HG03135 (cell line): Measurements from ENCODE around the gene ADCYAP1.

Experiments used
- ATAC-seq: cut with Tn5 transposase; IDR thresholded peaks from one replicate; pipeline ENCODE4 v1.9.1; 2021; ENCODE audit warnings: mild to moderate bottlenecking, moderate library complexity; ENCODE audit not compliant: unreplicated experiment

The ADCYAP1 gene

DNA sequence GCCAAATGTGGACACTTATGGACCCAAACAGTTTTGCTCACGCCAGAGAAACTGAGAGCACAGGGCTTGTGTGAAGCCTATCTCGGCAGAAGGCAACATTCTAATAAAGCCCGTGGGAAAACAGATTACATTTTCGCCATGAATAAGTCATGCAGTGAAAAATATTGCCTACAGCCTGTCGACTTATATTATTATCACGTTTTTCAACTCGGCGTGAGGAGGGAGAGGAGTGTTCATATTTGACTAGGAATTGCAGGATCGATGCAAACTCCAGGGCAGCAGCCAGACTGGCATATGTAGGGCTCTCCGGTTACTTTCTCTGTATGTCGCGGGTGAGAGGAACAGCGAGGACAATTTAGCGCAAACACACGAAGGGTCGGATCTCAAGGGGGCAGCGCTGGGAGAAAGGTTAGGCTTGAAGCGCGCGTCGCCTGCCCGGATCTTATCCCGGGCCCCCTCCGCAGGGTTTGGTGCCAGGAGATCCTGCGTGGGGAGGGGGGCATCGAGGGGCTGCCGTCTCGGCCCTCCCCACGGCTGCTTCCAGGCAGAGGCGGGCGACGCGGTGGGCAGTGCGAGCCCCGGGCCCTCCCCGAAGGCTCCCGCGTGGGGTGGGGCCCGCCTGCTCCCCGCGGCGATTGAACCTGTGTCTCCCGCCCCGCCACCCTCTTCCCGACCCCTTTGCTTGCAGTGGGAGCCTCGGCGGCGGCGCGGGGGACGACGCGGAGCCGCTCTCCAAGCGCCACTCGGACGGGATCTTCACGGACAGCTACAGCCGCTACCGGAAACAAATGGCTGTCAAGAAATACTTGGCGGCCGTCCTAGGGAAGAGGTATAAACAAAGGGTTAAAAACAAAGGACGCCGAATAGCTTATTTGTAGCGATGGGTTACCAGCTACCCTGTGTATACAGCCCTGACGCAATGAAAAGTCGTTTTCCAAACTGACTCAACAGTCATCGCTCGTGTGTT is 4.4 kb downstream of the ADCYAP1 start:
- ATAC-seq: no peak

DNA sequence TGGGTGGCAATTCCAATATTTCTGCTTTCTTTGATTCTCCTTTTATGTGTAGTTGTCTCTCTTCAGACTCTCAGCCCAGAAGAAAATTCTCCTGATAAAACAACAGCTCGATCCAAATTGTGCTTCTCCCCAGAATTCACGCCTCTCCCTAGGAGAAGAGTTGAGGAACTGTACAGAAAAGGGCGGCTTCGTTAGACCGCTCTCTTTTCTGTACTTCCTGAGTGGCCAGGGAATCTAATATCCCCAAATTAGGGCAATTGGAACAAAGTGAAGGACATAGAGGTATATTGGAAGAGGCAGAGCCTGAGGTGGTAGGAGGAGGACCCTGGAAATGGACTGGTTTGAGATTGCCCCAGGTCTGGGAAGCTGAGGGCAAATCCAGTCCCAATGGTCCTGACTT is 5.6 kb downstream of the ADCYAP1 start:
- no peak for ATAC-seq

DNA sequence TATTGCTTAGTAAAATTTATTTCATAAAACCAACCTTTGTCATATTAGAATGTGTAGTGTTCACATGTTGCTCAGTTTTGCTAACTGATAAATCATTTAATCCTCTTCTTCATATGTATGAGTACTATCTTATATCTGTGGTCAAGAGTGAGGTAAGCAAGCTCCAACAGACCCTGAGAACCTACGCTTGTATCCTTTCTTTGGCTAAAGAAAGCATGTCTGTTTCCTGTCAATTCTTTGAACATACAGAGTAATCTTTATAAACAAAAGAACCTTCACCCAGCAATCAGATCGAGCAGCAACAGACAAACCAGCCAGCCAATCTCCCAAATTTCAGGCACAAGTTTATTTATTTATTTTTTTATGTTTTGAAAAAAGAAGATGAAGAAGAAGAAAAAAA is 6.4 kb downstream of the ADCYAP1 start:
- no peak for ATAC-seq

DNA sequence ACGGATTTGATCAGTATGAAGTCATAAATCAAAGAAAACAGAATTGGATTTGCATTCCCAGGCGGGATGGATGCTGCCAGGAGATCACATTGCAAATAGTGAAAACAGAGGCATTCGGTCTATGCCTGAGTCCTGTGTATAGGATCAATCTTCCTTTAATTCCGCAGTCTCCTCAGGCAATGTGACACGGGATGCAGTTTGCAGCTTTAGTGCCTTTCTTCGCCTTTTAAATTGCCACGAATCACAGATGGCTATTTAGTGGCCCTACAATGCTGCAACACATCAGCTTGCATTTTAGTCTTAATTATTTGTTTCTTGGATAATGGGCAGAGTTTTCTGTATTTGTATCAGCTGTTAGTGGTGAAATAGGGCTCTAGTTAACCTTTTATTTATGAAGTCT is 6.8 kb downstream of the ADCYAP1 start:
- no peak for ATAC-seq

DNA sequence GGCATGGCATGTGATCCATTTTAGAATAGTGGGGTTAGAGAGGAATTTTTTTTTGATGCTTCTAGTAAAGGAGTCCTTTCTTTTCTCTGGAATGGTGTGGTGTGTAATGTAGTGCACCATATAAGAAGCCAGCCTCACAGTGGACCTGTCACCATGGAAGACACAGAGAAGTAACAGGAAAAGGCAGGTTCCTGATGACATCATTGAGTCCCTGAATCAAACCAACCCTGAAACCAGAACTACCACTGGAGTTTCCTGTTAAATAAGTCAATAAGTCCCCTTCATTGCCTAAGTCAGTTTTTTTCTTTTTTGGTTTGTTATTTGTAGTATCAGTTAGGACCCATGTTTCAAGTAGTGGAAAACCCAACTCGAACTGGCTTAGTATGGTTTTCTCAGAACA is 11.9 kb downstream of the ADCYAP1 start:
- no peak for ATAC-seq

DNA sequence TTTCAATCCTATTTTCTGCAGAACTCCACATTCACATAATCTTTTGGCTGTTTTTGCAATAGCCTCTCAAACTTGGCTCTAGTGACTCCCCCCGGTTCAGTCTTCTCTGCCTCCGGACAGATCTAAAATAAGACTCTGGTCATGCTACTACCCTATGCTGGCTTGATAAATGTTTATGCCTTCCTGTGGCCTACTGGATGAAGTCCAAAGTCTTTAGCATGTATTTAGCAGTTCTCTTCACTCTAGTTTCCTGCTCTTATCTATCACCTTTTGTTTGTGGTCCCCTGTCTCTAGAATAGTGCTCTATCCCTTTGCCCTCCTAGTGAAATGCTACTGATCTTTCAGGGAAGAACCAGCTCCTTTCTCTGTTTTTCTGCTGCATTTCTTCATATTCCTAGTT is 14.4 kb downstream of the ADCYAP1 start:
- no peak for ATAC-seq

DNA sequence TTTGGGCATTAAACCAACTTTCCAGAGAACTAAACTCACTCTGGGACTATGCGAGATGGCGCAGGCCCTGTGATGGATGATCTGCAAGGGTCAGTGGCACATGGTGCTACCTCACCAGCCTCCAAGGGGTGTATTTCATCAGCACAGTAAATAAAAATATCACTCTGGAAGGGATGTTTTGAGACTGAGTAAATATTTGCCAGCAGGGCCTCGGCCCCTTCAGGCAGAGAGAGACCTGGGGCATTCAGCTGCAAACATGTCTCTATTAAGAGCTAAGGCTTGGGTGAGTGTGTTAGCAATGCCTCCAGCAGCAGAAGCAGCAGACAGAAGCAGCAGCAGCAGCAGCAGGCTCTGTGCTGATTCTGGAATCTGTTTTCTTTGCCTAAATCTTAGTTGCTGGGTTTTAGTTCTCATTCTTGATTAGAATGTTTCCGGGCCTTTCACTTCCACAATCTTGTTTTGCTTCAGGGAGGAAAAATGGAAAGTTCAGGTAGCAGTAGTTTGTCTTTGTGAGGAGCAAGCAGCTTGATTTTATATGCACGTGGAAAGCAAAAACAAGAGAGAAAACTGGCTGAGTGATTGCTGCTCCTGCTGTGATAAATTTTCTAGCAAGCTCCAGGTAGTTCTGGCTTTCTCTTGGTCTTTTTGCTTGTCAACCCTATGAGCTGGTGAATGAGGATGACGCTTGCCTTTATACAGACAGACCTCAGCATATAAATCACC is 18.6 kb downstream of the ADCYAP1 start:
- ATAC-seq: no peak

DNA sequence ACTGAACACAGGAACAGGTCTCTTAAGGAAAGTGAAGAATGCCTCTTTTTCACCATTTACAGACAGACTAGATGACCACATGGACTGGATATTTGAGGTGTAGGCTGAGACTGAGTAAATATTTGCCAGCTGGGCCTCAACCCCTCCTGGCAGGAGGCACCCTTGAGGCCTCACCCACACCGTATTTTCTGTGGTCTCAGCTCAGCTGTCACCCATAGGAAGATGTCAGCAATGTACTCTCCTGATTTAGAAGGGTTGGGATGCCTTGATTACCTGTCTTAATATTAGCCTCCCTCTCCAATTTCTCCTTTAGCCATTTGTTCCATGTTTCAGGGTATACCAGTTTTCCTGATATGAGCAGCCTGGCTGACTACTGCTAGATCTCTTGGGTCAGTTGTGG is 20.3 kb downstream of the ADCYAP1 start:
- ATAC-seq: no peak

DNA sequence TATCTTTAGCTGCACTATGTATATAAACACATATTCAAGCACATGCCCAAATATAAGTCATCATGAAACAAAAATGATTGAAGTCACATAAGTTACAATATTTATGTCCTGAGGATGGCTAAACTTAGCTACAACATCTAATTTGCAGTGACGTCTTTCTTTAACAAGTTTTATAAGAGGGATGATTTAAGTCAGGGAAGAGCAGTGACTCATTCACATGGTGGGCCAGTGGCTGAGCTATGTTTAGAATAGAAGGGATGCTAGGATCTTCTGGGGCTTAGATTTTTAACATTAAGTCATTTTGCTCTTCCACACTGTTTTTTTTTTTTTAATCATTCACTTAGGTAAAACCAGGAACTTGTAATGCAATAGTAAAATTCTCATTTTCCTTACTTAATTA is 22.3 kb downstream of the ADCYAP1 start:
- ATAC-seq: no peak

DNA sequence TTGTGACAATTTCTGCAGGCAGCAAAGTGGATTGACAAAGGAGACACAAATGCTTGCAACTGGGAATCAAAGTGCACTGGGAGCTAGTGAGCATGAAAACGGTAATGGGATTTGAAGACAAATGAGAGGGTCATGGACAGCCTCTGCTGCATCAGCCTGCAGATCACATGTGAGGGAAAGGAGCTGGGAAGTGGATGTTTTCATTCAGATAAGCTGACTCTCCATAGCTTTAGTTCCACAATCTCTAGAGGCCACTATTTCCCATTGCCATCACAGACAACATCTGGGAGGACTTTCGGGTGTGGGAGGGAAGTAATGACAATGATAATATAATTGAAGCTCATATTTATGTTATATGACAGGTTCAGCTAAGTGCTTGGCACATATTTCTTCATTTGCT is 28.4 kb downstream of the ADCYAP1 start:
- no peak for ATAC-seq

DNA sequence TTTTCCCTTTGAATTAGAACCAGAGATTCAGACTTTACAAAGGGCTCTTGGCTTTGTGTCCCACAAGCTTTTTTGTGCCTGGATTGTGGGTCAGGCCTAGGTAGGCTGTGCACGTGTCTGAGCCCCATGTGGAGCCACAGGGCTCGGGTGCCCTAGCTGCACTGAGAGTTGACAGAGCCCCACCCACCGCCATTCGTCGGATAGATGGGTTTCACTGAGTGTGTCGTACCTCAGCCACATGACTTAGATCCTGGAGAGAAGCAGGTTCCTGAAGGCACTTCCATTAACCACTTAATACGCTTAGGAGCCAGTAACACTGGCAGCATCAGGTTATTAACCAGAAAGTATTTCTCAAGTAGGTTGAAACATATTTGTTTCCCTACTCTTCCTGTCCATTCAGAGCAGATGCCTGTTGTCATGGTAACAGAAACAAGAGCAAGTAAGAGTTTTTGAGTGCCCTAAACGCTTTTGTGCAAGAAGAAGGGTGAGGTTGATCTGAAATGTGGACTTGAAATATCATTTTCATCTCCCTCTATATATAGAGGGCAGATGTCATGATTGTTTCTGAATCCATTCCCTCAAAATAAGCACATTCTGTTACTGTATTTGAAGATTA is 30.0 kb downstream of the ADCYAP1 start:
- no peak for ATAC-seq

DNA sequence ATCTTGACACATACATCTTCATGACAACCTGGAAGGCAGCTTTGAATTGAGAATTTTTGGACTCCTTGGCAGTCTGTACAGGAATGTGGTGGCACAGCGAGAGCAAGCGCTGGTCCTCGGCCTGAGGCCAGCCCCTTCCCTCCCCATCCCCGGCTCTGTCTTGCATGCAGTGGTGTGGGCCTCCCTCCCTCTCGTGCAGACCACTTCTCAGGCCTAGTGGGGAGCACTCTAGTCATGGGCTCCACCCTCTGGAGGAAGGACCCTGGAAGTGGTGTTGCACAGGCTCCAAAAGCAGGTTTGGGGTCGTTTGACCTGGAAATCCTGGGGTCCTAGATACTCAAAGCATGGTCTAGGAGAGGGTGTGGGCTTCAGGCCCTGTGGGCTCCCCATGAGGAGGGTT is 32.3 kb downstream of the ADCYAP1 start:
- ATAC-seq: no peak

DNA sequence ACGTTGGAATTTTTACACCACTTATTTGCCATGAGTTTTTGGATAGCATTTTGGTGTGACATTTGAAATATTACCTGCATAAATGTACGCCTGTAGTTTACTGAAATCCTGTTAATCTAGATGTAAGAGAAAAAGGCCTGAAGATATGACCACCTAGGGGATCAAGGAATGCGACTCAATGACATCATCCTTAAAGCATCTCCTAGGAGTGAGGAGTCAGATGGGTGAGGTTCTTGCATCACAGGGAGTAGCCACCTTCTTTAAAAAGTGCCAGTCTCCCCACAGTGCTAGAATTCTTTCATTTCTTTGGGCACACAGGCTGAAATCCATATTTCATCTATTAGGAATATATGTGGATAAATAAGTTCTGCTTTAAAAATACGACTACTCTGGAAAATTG is 34.5 kb downstream of the ADCYAP1 start:
- ATAC-seq: no peak

DNA sequence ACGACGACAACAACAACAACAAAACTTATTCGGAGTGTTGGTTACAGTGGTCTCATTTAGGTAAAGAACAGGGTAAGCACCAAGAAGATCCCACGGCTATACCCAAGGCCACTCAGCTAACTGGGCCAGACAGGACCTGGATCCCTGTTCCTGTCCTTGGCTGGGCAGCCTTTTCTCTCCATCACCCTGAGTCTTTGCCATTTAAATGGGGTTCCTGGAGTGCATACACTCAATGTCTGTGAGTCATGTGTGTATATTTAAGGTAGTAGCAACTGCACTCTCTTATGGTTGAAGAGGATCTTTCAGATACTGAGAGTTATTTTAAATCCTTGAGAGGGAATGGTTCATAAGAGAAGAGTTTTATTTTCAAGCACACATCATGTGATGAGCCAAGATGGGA is 35.3 kb downstream of the ADCYAP1 start:
- ATAC-seq: no peak

DNA sequence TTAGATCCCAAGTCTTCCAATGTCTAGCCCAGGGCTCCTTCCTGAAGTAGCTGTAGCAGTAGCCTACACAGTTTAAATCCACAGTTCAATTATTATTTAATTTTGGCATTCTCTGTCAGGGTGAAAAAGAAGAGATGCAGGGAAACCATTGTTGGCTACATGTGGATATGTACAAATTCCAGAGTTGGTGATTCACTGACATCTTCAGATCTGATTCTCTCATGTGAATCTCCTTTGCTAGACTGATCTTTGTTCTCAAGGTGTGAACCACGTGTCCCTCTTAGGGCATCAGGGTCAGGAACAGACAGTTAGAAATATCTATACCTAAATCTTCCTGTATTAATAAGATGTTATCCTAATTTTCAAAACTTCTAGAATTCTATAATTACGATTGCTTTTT is 36.7 kb downstream of the ADCYAP1 start:
- no peak for ATAC-seq

DNA sequence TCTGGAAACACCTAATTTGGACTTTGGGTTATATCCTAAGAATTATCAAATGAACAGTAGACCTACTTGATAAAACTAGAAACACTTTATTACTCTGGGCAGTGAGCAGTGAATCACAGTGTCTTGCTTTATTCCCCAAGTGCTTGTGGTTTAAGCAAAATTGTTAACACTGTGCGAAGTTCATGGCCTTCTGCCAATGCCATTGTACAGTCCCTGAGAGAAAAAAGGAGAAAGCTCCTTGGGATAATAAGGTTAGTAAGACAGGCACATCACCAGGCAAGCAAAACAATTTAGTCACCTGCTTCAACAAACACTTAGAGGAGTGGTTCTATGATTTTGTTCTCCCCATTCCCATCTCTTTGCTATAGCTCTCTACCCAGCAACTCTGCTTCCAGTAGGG is 39.8 kb downstream of the ADCYAP1 start:
- ATAC-seq: no peak

DNA sequence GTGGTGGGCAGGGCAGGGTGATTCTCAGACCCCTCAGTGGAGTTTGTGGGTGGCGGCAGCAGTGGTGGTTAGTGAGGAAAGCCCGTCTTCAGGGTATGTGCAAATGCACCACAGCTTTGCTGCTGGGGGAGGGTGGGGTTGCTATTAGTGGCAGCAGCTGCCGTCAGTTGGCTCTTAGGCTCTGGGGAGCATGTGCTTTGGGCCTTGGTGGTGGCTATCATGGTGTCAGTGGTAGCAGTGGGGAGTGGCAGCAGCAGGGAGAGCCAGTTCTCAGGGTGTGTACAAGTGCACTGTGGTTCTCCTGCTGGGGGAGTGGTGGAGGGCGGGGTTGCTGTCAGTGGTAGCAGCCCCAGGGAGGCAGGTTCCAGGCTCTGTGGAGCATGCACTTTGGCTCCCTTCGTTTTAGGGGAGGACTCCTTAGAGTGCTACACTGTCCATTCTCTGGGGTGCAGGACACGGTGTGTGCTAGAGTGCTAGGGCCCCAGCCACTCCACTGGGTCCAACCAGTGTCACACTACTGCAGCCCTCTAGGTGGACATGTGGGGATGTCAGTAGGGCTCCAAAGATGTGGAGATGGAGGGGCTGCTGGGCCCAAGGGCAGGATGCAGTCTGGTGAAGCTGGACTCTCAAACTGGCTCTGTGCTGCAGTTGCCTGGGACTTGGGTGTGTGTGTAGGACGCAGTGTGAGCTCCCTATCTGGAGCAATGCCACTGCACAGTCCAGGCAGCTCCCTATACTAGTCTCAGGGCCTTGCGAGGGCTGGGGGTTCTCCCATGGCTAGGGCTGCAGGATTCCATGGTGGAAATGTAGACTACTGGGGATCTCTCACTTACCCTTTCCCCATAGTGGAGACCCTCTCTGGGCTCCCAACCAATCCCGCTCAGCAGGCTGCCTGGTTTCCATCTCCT is 45.3 kb downstream of the ADCYAP1 start:
- ATAC-seq: no peak

DNA sequence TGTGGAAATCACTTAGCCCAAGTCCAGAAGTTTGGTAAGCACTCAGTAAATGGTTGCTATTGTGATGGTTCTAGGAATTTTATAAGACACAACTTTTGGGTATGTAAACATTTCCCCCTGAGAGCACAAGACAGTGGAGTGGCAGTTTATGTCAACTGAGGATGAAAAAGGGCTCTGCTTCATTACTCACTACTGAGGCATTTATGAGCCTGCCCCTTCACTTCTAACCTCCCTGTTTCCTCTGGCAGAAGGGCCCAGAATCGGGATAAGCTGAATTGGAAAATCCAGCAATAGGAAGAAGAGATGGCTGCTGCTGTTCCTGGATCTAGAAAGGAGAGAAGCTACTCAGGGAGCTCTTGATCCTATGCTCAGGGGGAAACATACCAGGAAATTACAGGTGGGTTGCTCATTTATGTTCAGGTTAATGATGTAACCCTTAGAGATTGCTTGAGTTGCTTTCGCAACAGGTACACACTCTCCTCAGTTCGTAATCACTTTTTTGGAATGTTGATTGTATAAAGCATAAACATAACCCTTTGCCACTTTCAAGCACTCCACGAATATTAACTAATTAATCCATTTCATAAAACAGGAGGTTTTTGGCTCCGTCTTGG is 46.3 kb downstream of the ADCYAP1 start:
- ATAC-seq: no peak

DNA sequence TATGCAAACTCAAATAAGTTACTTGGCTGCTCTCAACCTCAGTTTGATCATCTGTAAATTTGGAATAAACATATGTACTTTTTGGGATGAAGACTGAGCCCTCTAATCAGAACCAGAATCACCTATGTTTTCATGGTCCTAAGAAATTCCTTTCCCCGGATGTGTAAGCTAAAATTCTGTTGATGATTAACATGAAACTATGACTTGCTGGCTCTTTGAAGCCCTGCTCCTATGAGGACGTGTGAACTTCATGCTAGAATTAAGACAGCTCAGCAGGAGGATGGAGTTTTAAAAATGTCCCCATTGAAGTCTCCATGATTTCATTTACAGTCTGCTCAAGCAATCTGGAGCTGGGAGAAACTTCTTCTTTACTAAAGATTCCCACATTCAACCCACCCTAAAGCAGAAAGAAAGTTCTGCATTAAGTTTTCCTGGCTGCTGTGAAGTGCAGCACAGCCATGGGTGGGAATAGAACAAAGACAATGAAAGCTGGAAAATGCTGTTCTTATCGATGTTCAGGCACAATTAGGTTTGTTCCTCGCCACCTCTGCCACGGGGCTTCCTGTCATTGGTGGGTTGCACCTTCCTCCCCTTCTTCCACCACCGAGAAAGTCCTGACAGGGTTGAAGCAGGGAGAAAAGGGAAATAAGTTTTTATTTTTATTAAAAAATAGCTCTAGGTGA is 50.9 kb downstream of the ADCYAP1 start:
- no peak for ATAC-seq

DNA sequence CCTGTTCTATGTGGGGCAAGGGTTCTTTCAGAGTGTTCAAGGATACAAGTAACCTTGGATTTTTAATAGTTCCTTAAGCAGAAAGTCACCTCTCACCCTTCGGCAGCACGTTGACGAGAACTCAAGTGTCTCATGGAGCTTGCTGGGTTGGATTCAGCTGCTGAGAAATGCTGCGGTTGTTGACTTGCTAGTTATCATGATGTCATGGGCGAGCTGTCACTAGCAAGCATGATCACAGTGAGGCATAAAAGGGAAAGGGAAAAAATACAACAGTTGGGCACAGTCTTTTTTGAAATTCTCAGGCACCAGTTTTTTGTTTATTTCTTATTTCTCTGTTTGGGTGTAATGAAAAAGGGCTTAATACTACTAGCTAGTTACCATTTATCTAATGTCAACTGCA is 53.2 kb downstream of the ADCYAP1 start:
- ATAC-seq: no peak
